Fibroblast of lung (primary cell): ENCODE measurements around the gene SNX21.

Source experiments
- EZH2 ChIP-seq: IDR thresholded peaks from 2 replicates; pipeline ENCODE4 v1.5.1; 2012; ENCODE audit warnings: low read length, control low read depth, mild to moderate bottlenecking; ENCODE audit errors: missing control alignments
- TF ChIP-seq, protein P1 (sequence below), 2 donors: IDR thresholded peaks in 1 of 2; conservative IDR thresholded peaks in 1 of 2; 1 replicate in 1 of 2; 2 replicates in 1 of 2; pipeline ENCODE4 v1.5.1; 2011 to 2012; ENCODE audit warnings: low read length in 2 of 2, control low read depth in 1 of 2, inconsistent platforms in 1 of 2, low read depth in 1 of 2, mild to moderate bottlenecking in 1 of 2

DNA sequence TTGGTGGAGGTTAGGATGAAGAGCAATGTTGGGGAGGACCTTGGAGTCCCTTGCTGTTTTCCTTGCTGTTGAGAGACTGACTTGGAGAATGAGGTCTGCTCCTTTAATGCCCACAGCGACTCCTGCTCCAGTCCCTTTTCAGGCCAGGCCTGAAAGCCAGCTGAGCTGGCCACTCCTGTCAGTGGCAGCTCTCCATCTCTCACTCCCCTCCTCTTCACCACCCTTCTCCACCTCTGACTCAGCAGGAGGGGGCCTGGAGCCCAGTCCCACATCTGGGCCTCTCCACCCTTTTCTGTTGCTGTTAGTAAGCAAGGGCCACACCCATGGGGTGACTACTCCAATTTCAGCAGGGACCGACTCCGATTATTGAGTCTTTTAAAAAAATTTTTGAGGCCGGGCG lies 2.2 kb downstream of the SNX21 start:
- TF ChIP-seq, protein P1, sequence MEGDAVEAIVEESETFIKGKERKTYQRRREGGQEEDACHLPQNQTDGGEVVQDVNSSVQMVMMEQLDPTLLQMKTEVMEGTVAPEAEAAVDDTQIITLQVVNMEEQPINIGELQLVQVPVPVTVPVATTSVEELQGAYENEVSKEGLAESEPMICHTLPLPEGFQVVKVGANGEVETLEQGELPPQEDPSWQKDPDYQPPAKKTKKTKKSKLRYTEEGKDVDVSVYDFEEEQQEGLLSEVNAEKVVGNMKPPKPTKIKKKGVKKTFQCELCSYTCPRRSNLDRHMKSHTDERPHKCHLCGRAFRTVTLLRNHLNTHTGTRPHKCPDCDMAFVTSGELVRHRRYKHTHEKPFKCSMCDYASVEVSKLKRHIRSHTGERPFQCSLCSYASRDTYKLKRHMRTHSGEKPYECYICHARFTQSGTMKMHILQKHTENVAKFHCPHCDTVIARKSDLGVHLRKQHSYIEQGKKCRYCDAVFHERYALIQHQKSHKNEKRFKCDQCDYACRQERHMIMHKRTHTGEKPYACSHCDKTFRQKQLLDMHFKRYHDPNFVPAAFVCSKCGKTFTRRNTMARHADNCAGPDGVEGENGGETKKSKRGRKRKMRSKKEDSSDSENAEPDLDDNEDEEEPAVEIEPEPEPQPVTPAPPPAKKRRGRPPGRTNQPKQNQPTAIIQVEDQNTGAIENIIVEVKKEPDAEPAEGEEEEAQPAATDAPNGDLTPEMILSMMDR (conservative IDR thresholded peaks at IDR 0.05 in 1 of 2, IDR thresholded peaks at IDR 0.05 in 1 of 2; ENCODE audit: low read depth in 1 of 2, low read length in 2 of 2) = no peak
- no peak for TF ChIP-seq EZH2
